NCI-H1105 (cell line): ENCODE results near the gene NR1H4.
"Not testable (repeated sequence)": the region's sequence is repeated elsewhere in the genome, so short reads cannot be mapped to it uniquely, and the experiment has no call there.

Experiments
- DNase-seq: peaks from one replicate; lab custom pipeline; 2025; lab: John Stamatoyannopoulos, UW

Gene NR1H4

DNA sequence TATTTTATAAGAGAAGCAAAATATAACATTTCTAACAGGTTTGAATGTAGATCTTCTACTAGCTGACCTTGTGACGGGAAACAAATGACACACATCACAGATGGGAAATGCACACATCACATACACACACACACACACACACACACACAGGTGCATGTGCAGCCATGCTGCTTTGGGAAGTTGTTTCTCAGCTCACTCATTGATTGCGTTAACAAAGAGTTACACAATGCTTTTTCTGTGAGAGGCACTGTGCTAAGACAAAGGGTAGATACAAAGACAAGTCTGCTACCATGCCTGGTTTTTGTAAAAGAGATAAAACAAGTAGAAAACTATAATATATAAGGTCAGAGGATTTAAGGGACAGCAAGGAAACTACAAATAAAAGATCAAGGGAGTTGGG, 1.3 kb upstream of the NR1H4 start:
- no peak for DNase-seq

DNA sequence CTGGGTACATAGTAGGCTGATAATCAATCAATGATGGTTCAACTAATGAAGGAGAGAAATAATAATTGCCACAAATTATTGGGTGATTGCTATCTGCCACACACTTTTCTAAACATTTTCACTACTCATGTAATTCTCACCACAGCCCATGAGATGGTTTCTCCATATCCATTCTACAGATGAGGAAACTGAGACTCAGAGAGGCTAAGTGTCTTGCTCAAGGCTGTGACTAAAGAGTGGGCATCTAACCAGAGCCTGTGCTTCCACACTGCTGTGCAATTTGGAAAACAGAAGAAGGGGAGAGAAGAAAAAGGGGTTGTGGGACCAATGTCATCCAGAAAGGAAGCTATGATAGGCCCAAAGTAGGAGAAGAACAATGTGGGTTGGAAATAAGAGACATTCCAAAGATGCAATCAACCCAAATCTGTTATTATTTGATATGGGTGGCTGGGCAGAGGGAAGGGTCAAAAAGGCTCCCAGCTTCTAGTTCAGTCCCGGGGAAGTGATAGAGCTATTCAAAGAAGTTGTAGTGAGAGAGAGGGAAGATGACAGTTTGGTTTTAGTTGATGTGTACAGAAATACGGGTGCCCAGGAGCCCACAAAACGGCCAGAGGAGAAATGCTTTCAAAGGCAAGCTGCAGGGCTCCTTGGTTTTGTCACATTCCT, 483 bp upstream of the NR1H4 start:
- DNase-seq: no peak

DNA sequence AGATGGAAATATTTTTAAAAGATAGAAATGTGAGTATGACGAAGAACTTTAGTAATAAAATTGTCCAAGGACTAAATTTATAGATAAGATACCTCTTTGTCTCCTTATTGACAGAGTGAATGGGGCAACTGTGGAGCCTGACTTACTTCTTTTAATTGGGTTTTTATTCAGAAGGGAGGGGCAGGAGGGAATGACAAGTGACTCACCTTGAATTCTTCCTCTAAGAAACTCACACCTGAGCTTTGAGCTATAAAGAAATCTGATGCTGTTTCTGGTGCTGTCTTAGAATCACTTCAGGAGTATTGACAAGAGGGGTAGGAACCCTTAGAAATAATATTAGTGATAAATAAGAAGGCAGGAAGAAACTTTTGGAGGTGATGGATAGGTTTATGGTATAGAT, 951 bp downstream of the NR1H4 start:
- no peak for DNase-seq

DNA sequence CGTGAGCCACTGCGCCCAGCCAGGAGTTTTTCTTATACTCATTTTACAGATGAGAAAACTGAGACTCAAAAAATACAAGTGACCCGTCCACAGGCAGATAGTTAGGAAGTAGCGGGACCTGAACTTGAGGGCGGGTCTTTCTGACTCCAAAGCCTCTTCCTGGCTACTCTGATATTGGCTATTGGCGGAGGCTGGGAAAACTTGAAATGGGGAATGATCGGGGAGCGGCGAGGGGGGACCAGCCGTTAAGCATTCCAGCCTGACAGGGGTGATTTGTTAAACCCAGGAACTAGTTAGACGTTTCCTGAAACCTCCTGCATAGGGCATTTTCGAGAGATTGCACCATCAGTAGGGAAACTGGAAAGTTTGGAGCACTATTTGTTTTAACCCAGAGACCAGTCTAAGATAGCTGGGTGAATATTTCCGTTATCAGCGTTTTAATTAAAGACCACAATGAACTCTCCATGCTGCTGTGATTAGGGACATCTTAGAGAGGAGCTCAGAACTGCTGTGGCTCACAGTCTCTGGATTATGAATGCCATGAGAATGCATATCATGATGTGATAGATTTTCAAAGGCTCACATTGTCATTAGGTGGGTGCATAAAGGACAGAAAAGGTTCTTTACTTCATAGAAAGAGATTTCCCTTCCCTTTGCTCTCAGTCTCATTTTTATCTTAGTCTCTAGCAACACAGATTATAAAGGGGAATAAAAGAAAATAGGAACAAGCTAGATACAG, 2.5 kb downstream of the NR1H4 start:
- DNase-seq: no peak

DNA sequence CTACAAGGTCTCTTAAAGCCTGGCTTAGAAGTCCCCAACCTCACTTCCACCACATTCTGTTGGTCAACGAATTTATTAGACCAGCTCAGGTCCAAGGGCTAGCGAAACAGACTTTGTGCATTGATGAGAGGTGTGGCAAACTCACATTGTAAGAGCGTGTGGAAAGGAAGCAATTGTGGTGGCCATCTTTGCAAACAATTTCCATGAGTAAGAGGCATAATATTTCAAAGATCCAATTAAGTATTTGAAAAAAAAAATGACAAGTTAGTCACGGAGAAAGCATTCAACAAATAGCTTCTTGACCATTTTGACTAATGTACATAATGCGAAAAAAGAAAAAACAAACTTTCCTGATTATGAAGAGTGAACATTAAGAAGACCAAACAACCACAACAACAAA, 7.4 kb downstream of the NR1H4 start:
- no peak for DNase-seq

DNA sequence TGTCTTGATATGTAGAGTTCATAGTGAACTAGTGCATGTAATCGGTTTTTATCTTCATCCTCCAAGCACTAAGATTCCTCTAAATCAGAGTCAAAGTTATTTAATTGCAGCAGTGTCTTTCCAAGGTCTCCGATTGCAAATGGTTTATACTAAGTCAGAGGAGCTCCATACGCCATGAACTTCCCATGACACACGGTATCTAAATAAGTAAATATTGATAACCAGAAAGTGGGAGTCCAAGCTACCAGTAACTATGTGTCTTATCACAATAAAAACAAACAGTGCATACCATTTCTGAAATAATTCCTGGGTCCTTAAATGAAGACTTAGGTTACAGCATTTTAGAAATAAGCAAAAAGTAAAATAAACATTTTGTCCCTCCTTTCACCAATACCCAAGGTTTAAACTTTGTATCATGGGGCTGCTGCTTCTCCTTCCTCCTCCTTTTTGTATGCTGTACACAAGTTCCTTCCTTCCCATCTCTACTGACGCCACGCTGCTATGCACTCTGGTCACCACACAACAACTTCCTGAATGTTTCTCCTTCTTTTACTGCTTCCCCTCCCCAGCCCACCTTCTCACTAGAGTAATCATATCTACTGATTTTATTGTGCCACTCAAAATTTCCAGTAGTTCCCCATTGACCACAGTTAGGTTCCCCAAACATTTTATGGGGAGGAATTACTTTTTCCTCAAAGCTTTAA, 10.7 kb downstream of the NR1H4 start:
- DNase-seq: no peak

DNA sequence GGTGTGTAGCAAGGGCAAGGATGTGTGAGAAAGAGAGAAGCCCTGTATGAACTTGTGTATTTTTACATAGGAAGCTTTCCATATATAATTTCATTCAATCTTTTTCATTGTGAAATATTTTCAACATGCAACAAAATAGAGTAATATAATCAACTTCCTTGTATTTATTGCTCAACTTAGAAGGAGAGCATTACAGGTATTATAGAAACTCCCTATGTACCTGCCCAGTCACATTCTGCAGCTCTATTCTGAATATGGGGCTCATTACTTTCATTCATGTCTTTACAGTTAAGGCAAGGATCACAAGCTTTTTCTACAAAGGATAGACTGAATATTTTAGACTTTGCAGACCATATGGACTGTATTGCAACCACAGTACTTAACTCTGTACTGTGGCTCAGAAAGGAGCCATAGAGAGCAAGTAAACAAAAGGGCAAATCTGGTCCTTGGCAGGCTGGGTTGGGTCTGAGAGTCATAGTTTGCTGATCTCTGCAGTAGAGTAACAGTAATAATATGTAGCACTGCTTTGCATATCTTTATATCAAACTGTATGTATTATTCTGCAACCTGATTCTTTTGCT, 11.3 kb downstream of the NR1H4 start:
- DNase-seq: no peak

DNA sequence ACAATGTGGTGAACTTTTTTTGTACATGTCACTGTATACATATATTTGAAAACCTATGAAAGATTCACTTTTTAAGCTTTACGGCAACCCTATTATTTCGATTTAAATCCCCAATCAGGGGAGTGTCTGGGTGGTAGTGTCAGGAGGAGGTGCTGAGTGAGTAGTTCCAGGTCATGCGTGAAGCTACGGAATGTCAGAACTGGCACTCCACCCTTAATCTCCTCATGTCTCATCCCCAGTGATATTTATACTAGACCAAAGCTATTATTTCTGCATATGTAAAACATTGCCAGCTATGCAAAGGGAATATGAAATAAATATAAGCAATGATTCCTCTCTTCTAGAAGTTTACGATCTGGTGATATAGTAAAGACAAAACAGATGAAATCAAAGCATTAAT, 12.3 kb downstream of the NR1H4 start:
- DNase-seq: no peak

DNA sequence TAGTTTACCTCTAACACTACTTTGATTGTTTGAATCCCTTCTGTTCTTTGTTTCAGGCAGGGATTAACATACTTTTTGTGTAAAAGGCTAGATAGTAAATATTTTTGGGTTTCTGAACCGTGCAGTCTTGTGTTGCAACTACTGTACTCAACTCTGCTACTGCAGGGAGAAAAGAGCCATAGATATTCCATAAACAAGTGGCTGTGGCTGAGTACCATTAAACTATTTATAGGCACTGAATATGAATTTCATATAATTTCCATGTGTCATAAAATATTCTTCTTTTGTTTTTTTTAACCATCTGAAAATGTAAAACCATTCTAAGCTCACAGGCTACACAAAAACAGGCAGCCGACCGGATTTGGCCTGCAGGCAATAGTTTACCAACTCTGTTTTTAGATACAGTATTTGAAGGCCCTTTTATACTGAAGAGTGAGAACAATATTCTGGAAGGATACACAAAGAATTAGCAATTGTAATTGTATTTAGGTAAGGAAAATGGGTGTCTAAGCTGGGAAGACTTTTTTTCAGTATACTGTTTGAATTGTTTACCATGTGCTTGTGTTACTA, 15.7 kb downstream of the NR1H4 start:
- DNase-seq: no peak

DNA sequence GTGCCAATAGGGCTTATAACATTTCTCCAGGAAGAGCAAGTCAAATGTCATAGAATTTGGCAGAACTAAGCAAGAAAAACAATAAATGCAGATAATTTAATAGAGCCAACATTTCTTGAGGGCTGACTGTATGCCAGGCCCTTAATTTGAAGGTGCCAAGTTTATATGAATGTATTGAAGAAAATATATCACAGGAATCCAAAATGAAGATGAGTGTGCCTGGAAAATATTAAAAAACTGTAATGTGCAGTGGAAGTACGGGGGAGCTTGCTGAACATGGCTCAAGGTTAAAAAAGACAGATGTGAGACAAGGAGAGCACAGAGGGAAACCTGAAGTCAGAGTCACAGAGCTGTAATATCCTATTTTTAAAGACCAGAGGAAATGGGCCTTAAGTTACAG, 16.4 kb downstream of the NR1H4 start:
- DNase-seq: no peak

DNA sequence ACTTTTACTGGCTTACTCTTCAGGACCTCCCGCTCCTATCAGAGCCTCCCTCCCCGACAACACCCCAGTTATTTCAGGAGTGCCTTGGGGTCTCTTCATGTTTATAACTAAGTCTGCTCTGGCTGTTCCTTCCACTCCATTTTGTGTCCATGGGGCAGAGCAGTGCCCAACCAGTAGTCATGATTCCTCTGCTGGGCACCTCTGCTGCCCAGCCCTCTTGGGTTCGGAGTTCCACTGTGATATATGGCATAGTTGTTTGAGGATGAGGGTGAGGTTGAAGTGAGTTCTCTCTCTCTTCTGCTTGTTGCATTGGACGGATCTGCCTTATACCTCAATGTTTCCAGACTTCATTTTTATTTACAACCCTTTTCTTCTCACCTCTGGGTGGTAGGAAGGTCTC, 17.4 kb downstream of the NR1H4 start:
- DNase-seq: no peak

DNA sequence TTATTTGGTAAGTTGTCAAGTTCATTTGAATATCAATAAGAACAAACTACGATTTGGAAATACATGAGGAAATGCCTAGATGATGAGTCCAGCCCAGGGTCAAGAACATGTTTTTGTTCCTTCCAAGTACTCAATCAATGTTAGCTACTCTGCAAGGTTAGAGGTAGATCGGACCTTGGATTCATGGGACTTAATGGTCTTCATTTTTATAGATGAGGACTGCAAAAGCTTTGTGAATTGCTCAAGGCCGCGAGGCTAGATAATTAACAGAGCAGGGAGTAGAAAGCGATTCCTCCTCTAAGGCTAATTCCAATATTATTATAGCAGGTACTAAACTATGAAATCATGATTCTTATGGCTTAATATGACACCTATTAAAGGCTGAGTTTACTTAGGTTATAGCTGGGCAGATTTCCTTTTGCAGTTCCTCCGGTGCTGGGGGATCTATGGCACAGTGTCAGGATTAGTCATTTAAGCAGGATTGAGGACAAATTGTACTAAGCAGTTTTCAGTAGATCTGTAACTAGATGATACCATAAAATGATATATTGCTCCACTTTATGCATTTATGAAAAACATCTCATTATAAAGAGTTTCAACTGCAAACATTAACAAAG, 19.8 kb downstream of the NR1H4 start:
- DNase-seq: no peak

DNA sequence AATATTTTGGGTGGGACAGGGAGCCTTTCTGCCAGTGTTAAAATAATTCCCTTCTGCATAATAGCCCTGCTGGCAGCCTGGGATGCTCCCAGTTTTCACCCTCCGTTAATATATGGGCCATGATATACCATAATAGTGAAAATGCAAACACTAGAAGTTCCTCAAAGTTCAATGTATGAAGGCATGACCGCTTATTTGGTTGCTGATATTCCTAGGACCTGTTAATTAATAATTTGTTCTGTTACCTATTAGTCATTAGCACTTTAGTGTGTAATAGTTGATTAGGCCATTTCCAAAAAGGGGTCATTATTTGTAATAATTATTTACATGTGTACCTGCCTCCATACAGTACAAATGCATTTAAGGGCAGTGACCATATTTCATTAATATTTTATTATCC, 20.4 kb downstream of the NR1H4 start:
- no peak for DNase-seq

DNA sequence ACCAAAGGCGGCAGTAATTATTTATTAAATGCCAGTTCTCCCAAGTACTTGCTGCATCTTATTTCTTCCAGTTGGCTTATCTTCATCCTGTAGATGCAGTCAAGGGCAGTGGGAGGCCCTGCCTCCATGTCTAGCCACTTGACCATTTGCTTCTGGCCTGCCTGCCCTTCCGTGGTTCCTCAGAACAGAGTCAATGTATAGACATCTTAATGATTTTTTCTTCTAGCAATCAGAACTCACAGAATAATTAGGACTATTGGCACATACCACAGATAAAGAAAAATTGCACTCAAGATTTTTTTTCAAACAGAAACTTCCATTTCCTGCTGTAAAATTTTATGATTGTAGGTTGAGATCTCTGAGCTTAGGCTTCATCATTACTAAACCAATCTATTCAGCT, 20.9 kb downstream of the NR1H4 start:
- no peak for DNase-seq

DNA sequence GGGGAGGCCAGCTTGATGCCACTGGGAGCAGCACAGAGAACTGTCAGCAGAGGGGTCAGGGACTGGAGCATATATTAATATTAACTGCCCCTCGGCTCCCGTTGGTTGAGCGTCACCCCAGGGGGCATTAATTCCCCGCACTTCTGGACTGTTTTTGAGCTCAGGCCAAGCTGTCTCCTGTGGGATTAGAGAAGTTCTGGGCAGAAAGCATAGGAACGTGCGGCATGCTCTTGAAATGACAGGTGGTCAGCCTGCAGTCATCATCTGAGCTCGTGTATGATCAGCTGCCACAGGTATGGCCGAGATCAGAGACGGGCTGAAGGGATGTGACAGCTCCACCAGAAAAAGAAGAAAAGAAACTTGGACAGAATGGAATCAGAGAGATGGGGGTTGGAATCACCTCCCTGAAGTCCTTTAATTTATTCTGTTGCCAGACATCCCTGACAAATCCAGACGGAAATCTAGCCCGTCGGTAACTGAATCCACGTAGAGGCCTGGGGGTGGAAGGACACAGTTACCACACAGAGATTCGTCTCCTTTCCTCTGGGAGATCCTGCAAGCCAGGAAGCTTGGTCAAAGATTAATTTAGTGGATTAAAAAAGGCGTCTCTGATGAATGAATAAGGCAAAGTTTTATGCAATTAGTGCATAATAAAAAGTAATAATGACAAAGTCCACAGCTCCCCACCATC, 23.6 kb downstream of the NR1H4 start:
- DNase-seq: no peak

DNA sequence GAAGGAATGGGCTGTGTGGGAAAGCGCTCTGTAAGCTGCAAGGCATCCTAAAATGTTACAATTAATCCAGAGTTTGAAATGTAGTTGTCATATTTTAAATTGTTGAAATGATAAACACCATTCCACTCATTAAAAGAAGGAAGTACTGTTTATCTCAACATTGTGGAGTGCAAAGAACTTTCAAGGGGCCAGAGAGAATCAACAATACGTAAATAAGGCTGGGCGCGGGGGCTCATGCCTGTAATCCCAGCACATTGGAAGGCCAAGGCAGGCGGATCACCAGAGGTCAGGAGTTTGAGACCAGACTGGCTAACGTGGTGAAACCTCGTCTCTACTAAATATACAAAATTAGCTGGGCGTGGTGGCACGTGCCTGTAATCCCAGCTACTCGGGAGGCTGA, 24.5 kb downstream of the NR1H4 start:
- DNase-seq: no peak

DNA sequence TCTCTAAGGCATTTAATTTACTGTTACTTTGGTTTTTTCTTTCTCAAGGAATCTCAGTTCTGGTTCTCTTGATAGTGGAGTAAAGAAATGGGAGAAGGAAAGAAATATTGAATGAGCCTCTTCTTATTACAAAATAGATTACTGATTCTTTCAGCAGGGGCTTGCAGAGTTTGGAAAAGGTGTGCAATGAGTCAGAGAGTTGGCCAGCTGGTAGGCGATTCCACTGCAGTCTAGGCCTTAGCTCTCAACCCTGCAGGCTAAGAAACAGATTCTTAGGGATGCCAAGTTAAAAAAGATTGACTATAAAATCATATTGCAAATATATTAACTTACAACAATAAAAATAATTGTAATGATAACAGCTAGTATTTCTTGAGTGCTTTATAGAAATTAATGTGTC, 25.8 kb downstream of the NR1H4 start:
- DNase-seq: no peak

DNA sequence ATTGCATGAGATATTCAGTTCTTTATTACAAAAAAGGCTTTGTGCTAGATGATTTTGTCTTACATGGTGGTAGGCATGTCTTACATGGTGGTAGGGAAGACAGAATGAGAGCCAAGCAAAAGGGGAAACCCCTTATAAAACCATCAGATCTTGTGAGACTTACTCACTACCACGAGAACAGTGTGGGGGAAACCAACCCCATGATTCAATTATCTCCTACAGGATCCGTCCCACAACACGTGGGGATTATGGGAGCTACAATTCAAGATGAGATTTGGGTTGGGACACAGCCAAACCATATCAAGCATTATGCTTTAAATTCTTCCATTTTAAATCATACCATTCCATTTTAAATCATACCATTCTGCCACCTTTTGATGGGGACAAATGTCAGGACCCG, 29.1 kb downstream of the NR1H4 start:
- not testable (repeated sequence) for DNase-seq

DNA sequence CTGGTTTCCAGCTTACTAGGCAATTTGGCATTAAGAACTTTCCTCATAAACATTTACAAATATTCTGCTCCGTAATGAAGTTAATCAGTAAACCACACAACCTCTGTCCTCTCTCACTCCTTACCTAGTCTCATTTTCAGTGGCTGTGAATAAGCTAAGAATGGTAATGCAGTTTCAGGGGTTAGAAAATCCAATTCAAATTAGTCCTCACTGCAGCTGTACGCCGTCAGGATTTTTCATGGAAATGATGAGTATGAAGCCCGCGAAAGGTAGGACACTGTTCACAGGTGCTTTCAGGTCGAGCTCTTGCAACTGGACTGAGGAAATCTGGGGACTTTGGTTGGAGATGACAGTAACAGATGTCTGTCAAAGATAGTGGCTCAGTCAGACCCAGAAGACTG, 29.6 kb downstream of the NR1H4 start:
- no peak for DNase-seq

DNA sequence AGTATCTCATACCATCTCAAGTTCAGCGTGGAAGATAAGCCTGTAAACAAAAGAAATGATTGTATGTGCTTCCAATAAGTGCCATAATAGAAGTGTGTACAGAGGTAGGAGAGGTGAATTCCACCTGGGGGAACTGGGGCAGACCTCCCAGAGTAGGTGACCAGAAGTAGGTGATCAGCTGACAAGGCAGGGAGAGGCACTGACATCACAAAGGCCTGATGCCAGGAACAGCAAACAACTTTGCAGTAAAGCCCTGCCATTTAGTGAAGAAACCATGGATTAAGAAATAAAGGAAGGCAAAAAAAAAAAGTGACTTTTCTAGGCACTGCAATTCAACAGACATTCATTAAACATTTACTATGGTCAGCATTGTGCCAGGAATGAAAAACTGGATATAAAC, 31.1 kb downstream of the NR1H4 start:
- DNase-seq: no peak

DNA sequence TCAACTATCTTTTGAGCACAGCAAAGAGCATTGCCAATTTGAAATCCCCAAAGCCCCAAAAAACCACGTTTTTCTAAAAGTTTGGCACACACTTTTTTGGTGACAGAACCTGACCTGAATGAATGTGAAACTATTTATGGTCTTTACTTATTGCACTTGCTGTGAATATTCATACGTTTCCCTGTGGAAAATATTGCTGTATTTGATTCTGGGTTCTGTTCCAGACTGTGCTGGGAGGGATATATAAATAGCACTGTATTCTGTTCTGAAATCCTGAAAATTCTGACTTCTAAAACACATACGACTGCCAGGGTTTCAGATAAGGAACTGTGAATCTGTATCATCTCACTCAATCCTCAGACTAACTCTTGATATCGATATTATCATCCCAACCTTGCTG, 35.1 kb downstream of the NR1H4 start:
- DNase-seq: no peak

DNA sequence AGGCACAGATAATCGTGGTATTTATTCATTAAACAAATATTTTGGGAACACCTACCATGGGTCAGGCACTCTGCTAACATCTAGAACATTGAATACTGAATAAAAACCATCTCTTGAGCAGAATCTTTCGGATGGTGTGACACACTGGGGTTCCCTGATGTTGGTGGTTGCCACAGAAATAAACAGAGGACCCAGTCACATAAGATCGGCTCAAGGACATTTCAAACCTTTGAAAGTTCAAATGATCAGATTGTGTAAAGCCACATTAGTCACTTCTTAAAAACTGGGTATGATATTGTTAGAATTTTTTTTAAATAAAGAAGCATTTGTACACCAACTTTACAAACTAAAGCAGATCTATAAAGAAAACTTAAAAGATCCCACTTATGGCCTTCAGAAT, 39.0 kb downstream of the NR1H4 start:
- no peak for DNase-seq
